Neural progenitor cell (in vitro differentiated cells): ENCODE results near the gene ATF6.
"Not testable (repeated sequence)": the region's sequence is repeated elsewhere in the genome, so short reads cannot be mapped to it uniquely, and the experiment has no call there.

Experiments used
- CTCF ChIP-seq: fragments of 200-600 bp; sonication (generic); IDR thresholded peaks from 2 replicates; pipeline ENCODE4 v1.5.1; 2017; ENCODE audit warnings: antibody characterized with exemption, mild to moderate bottlenecking
- EZH2phosphoT487 ChIP-seq: fragments of 200-600 bp; sonication (generic); IDR thresholded peaks from 2 replicates; pipeline ENCODE4 v1.6.1; 2017; ENCODE audit warnings: antibody characterized with exemption

GRCh38 chr1:161809202-161809601 is 43.1 kb downstream of the ATF6 start:
- not testable (repeated sequence) for TF ChIP-seq CTCF, EZH2phosphoT487
